ENCODE measurements around the gene PARP15. TPM values are rescaled to one million over a fixed set of nuclear protein-coding genes. Genes with fewer than 3 reads are reported as not detected.

The PARP15 gene
- total RNA-seq, 1 experiment from 2014 or later = 0.12 TPM

DNA sequence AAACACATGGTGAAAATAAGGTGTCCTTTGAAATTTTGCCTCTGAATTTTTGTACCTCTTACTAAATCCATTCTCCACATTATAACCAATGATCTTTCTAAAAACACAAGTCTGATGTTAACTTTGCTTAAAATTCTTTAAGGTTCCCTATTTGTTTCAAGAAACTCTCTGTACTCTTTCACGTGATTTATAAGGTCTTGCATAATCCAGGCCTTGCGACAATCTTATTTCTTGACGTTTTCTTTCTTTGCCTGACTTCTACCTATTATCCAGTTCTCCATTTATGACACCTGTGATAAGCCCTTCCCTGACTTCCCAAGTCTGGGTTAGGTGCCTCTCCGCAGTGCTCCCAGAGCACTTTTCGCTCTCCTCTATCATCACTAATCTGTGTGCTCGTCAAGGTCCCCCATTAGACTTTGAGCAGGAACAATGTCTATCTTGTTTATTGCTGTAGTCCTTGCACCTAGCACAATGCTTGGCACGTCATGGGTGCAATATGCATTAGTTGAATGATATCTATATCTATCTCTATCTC is 38.4 kb upstream of the PARP15 start:
- POLR2A ChIA-PET = no interaction called here
- H3K4me2 ChIP-seq (ENCODE audit: low read length) = no peak overlapping the region
- H3K36me3 ChIP-seq (ENCODE audit: control insufficient read depth in 1 of 2, insufficient read depth in 2 of 2, low read length in 2 of 2) = no peaks in the 10 kb centered on the region
- no peaks in the 10 kb centered on the region for H3K79me2 ChIP-seq (ENCODE audit: insufficient read depth, low read length)
- CTCF ChIA-PET = no interaction called here
- peaks cover 5% of the 10 kb centered on the region in 2 experiments for H3K4me1 ChIP-seq (ENCODE audit: control insufficient read depth in 1 of 2, insufficient read depth in 2 of 2, low read length in 2 of 2)
- H3K9me3 ChIP-seq (ENCODE audit: control insufficient read depth in 1 of 2, insufficient read depth in 1 of 2, low read depth in 1 of 2, low read length in 2 of 2) = no peaks in the 10 kb centered on the region
- no peak overlapping the region for H3K4me3 ChIP-seq (replicated peaks in 1 of 2; ENCODE audit: low read depth in 1 of 2, low read length in 2 of 2)
- intact Hi-C loops (cut with micrococcal nuclease) = no loop called here
- TF ChIP-seq ELF1 (IDR thresholded peaks at IDR 0.05; ENCODE audit: borderline replicate concordance, low read depth) (no peak), EZH2phosphoT487 (IDR thresholded peaks at IDR 0.05; ENCODE audit: borderline replicate concordance) (no peak), FOSL1 (IDR thresholded peaks at IDR 0.05; ENCODE audit: low read depth) (no peak), JUND (IDR thresholded peaks at IDR 0.05) (no peak)
- TF ChIP-seq, protein P1, sequence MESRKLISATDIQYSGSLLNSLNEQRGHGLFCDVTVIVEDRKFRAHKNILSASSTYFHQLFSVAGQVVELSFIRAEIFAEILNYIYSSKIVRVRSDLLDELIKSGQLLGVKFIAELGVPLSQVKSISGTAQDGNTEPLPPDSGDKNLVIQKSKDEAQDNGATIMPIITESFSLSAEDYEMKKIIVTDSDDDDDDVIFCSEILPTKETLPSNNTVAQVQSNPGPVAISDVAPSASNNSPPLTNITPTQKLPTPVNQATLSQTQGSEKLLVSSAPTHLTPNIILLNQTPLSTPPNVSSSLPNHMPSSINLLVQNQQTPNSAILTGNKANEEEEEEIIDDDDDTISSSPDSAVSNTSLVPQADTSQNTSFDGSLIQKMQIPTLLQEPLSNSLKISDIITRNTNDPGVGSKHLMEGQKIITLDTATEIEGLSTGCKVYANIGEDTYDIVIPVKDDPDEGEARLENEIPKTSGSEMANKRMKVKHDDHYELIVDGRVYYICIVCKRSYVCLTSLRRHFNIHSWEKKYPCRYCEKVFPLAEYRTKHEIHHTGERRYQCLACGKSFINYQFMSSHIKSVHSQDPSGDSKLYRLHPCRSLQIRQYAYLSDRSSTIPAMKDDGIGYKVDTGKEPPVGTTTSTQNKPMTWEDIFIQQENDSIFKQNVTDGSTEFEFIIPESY (IDR thresholded peaks at IDR 0.05; ENCODE audit: extremely low read depth, insufficient replicate concordance, low read length) = no peak
- TF ChIP-seq, protein P2, sequence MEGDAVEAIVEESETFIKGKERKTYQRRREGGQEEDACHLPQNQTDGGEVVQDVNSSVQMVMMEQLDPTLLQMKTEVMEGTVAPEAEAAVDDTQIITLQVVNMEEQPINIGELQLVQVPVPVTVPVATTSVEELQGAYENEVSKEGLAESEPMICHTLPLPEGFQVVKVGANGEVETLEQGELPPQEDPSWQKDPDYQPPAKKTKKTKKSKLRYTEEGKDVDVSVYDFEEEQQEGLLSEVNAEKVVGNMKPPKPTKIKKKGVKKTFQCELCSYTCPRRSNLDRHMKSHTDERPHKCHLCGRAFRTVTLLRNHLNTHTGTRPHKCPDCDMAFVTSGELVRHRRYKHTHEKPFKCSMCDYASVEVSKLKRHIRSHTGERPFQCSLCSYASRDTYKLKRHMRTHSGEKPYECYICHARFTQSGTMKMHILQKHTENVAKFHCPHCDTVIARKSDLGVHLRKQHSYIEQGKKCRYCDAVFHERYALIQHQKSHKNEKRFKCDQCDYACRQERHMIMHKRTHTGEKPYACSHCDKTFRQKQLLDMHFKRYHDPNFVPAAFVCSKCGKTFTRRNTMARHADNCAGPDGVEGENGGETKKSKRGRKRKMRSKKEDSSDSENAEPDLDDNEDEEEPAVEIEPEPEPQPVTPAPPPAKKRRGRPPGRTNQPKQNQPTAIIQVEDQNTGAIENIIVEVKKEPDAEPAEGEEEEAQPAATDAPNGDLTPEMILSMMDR (IDR thresholded peaks at IDR 0.05 in 2 of 3, conservative IDR thresholded peaks at IDR 0.05 in 1 of 3; ENCODE audit: borderline replicate concordance in 1 of 3, insufficient read depth in 1 of 3, low read depth in 2 of 3, low read length in 2 of 3) = no peak
- TF ChIP-seq, protein P3, sequence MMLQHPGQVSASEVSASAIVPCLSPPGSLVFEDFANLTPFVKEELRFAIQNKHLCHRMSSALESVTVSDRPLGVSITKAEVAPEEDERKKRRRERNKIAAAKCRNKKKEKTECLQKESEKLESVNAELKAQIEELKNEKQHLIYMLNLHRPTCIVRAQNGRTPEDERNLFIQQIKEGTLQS (IDR thresholded peaks at IDR 0.05) = no peak
- no peak overlapping the region for H3K27ac ChIP-seq (ENCODE audit: low read depth, low read length)
- no peak overlapping the region for H2AFZ ChIP-seq (ENCODE audit: low read depth, low read length, poor library complexity, severe bottlenecking)
- no peaks in the 10 kb centered on the region for H3K9me2 ChIP-seq (ENCODE audit: insufficient read depth)
- no peaks in the 10 kb centered on the region for H4K20me1 ChIP-seq (ENCODE audit: insufficient read depth)
- RAD21 ChIA-PET (ENCODE audit: low non-redundant PET in 1 of 2, low total read pairs in 2 of 2, uncharacterized antibody in 2 of 2, unreplicated experiment in 2 of 2) = no interaction called here
- no peak overlapping the region for H3K9ac ChIP-seq (ENCODE audit: low read length)
- no TSS peak for BruUV-seq (replicated peaks)
- no peaks in the 10 kb centered on the region for H3K27me3 ChIP-seq (ENCODE audit: insufficient read depth, low read length)
- no peak for DNase-seq (ENCODE audit: low read depth, low spot score)
- no peak for ATAC-seq
